Measurements from ENCODE around the gene KIAA1328.

KIAA1328 gene

DNA sequence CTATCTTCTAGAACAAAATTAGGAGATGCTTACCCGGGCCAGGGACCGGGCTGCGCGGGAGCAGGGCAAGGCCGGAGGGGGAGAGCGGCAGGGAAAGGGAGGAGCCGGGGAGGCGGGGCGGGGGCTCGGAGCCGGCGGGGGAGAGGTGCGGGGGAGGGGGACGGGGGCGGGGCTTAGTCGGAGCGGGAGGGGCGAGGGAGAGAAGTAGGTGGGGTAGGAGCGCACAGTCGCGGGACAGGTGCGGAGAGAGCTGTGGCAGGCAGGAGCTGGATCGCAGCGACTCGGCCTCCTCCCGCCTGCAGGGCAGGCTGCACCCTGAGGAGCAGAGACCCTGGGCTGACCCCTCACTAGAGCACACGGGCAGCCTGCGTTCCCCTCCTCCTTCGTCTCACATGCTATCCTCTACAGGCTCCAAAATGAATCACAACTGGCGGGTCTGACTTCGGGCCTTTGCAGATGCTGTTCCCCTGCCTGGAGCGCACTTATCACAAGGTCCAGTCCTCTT, 446.4 kb downstream of the KIAA1328 start:
- Histone ChIP-seq H3K36me3 (no peaks in the 10 kb centered on the region), H3K27me3 (no peaks in the 10 kb centered on the region), H3K9me3 (no peaks in the 10 kb centered on the region), H3K4me1 (no peaks in the 10 kb centered on the region), H3K4me3 (ENCODE audit: low read depth, low read length) (no peak overlapping the region)
- TF ChIP-seq, protein P1, sequence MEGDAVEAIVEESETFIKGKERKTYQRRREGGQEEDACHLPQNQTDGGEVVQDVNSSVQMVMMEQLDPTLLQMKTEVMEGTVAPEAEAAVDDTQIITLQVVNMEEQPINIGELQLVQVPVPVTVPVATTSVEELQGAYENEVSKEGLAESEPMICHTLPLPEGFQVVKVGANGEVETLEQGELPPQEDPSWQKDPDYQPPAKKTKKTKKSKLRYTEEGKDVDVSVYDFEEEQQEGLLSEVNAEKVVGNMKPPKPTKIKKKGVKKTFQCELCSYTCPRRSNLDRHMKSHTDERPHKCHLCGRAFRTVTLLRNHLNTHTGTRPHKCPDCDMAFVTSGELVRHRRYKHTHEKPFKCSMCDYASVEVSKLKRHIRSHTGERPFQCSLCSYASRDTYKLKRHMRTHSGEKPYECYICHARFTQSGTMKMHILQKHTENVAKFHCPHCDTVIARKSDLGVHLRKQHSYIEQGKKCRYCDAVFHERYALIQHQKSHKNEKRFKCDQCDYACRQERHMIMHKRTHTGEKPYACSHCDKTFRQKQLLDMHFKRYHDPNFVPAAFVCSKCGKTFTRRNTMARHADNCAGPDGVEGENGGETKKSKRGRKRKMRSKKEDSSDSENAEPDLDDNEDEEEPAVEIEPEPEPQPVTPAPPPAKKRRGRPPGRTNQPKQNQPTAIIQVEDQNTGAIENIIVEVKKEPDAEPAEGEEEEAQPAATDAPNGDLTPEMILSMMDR (IDR thresholded peaks at IDR 0.05; ENCODE audit: low read depth, low read length): no peak
- DNase-seq: no peak

DNA sequence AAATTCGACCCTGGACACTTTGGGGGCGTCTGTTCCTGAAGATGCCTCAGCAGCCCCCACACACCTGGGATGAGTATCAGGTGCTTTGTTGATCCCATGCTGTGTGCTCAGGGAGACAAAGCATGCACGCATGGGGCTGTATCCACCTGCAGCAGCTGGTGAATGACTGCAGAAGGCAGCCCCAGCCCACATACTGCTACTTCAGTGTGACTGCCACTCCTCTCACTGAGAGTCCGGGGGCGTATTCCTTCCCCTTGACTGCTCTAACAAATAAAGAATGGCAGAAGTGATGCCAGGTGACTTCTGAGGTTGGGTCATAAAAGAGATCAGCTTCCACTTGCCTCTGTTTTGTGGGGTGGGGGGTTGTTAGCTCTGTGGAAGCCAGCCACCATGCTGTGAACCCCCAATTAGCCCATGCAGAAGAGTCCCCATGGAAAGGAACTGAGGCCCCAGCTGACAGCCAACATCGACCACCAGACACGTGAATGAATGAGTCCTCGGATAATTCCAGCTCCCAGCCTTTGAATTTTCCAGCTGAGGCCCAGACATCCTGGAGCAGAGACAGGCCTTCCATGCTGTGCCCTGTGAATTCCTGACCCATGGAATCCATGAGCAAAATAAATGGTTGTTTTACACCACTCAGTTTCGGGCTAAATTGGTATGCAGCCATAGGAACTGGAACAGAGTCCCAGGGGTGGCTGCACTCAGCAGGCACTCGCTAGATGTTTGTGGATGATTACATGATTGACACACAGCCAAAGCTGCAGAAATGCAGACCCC, 447.4 kb downstream of the KIAA1328 start:
- Histone ChIP-seq H3K4me1 (no peaks in the 10 kb centered on the region), H3K4me3 (ENCODE audit: low read depth, low read length) (no peak overlapping the region), H3K36me3 (no peaks in the 10 kb centered on the region), H3K27me3 (no peaks in the 10 kb centered on the region), H3K9me3 (no peaks in the 10 kb centered on the region)
- no peak for DNase-seq
- TF ChIP-seq, protein P1 (IDR thresholded peaks at IDR 0.05; ENCODE audit: low read depth, low read length): no peak

DNA sequence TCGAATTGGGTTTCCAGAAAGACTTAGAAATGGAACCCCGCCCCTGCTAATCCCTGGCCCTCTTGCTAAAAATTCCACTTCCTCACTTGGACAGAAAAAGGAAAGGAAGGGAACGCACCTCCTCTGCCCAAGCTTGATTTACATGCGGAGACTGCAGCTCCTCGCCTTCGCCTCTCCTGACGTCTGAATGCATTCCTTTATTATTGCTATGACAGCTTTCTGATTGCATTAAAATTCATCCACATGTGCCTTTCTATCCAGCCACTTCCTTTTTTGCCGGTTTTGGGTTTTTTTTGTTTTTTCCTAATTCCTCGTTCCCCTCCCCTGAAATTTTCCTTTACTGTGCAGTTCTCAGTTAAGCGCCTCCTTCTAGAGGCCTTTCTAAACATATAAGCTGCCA, 448.9 kb downstream of the KIAA1328 start:
- DNase-seq: no peak
- H3K36me3 ChIP-seq: no peaks in the 10 kb centered on the region
- H3K4me1 ChIP-seq: no peaks in the 10 kb centered on the region
- TF ChIP-seq, protein P1 (IDR thresholded peaks at IDR 0.05; ENCODE audit: low read depth, low read length): no peak
- no peak overlapping the region for H3K4me3 ChIP-seq (ENCODE audit: low read depth, low read length)
- H3K9me3 ChIP-seq: no peaks in the 10 kb centered on the region
- H3K27me3 ChIP-seq: no peaks in the 10 kb centered on the region

All from BE2C (cell line).